ENCODE measurements around the gene ARHGAP23.

Gene ARHGAP23

DNA sequence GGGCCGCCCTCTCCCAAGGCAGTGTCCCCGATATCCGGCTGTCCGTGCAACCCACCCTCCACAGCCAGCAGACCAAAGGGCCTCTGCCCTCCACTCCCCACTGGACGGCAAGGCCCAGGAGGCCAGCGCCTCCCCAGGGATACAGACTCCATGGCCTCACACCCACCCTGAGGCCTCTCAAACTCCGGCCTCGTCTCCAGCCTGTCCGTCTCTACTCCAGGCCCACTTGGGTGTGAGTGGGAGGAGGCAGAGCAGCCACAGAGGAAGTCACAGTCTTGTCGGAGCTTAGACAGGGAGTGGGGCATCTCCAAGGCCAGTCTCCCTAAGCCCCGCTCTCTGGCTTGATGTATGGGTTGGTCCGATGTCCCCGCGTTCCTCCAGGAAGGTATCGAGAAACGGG lies 104.2 kb downstream of the ARHGAP23 start:
- no peak for FAIRE-seq

DNA sequence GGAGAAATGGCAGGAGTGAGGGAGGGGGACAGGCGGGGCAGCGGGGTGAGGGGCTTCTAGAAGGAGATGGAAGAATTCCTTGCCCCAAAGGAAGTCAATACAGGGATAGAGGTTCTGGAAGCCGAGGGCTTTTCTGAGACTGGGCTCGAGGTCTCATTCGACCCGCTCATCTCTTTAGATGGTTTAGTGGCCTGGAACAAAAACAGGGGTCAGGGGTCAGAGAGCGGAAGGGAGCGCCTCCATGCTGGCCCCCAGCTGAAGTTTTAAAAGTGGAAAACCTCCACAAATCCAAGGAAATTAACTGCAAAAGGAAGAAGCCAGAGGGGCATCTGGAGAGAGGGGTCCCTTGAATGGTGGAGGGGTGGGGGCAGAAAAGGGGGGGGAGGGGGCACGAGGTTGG lies 105.0 kb downstream of the ARHGAP23 start:
- no peak for FAIRE-seq

DNA sequence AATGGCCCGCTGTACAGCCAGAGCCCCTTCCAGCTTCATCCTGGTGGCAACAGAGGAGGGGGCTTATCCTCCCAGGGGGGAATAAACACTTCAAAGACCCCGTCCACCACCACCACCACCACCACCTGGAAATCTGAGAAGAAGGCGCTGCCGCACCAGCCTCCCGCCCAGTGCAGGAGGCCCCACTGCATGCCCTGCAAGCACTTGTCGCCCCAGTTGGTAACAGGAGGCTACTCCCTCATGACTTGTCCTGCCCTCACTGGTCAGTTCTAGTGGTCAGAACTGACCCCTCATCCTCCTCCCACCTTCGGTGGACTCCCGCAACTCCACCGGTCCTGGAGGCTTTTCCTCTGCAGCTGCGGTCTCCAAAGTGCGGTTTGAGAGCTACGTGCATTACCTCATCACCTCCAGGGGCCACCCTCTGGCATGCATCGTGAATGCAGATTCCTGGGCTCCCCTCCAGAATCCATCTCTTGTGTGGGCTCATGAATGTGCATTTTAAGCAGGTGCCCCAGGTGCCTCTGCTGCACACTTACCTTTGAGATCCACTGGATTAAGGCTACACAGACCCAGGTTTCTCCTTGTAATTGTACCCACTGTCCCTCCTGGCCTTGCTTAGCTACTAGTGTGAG lies 105.7 kb downstream of the ARHGAP23 start:
- no peak for FAIRE-seq

DNA sequence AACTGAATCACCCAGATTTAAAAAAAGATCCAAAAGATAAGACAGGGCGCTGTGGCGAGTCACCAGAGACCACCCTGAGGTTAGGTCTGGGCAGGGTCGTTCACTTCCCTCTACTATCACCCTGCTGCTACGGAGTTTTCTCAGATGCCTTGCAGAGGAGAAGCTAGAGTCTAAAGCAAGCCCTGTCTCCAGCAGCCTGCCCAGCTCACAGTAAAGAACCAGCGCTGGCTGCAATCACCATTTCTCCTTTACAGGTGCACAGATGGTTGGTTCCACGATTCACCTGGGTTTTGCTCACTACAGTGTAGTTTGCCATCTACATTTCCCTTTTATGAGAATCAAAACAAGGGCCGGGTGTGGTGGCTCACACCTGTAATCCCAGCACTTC lies 106.2 kb downstream of the ARHGAP23 start:
- FAIRE-seq, result no peak

DNA sequence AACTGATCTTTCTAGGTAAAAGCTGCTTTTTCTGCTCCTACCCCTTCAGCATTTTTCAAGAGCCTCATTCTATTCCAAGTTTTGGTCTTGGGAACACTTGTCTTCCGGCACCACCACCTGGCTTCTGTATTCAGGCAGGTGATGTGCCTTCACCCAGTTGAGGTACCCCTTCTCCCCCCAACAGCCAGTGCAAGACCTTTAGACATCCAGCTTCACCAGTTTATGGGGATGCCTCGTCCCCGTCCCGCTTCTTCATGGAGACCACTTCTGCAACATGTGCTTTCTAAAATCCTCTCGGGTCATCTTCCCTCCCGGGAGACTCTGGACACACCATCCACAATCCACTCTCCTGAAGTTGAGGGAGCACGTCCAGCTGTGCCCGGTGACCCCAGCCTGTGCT lies 107.6 kb downstream of the ARHGAP23 start:
- no peak for FAIRE-seq

DNA sequence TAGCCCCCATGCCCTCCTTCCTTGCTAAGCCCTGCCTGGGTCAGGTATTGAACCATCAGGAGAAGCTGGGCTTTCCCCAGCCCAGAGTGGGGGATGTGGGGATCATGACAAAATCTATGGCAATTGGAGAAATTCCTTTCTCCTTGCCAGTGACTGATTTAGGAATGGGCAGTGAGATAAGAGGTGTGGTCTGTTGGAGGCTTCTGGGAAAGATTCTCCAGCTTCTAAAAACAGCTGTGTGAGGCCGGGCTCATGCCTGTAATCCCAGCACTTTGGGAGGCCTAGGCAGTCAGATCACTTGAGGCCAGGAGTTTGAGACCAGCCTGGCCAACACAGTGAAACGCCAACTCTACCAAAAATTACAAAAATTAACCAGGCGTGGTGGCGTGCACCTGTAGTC lies 108.4 kb downstream of the ARHGAP23 start:
- FAIRE-seq, result no peak

DNA sequence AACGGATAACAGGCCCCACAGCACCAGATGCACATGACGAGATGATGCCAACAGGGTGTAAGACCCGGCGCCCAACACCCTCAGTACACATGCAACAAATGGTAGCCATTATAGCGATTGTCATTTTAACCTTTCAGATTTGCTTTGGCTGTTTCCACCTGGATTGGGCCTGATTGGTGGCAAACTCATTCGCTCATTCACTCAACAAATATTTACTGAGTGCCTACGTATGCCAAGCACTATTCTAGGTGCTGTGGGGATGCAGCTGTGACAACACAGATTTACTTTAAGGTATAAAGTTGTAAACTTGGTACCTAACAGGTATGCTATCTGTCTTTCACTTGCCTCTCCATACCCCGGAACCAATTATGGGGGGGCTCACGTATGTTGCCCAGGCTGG lies 110.6 kb downstream of the ARHGAP23 start:
- no peak for FAIRE-seq

DNA sequence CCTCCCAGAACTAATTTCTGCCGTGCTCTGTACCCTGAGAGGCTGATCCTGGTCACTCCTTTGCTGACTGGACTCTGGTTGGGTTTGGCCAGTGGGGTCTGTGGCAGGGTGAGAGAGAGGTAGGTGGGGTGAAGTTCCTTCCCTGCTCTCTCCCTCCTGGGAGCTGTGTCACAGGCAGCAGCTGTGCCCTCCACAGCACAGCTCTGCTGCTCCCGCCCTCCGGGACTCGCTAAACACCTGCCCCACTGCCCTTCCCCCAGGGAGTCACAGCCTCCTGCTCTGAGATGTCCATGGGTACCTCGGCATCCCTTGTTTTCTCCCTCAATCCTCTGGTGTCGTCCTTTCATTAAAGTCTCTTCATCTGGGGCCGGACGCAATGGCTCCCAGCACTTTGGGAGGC lies 111.1 kb downstream of the ARHGAP23 start:
- no peak for FAIRE-seq

DNA sequence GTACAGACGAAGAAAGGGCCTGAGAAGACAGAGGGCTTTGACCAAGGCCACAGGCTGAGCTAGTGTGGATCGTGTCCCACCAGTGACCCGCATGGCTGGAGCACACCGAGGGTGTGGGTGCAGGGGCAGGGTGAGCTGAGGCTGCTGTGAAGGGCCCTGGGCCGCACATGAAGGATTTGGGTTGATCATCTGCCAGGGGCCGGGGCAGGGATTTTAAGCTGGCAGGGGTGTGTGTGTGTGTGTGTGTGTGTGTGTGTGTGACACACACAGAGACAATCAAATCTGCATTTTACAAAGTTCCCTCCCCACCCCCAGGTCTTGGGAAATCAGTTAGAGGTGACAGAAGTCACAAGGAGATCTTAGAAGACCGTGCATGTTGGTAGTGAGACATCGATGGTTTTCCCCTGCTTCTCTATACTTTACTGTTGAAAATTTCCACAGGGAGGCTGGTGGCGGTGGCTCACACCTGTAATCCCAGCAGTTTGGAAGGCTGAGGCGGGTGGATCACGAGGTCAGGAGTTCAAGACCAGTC lies 112.3 kb downstream of the ARHGAP23 start:
- no peak for FAIRE-seq

DNA sequence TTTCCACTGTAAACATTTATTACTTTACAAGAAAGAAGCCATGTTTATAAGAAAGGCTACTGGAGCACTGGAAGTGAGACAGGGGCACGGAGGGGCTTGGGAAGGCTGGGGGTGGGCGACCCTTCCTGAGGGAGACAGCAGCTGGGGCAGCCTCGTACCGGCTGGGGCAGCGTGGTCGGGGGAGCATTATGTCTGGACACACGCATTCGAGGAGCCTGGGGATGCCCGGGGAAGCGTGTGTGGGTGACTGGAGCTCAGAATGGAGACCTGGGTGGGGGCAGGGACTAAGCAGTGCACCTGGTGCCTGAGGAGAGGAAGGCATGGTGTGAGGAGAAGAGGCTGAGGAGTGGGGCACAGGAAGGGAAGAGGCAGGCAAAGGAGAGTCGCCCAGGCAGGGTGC lies 113.0 kb downstream of the ARHGAP23 start:
- no peak for FAIRE-seq

DNA sequence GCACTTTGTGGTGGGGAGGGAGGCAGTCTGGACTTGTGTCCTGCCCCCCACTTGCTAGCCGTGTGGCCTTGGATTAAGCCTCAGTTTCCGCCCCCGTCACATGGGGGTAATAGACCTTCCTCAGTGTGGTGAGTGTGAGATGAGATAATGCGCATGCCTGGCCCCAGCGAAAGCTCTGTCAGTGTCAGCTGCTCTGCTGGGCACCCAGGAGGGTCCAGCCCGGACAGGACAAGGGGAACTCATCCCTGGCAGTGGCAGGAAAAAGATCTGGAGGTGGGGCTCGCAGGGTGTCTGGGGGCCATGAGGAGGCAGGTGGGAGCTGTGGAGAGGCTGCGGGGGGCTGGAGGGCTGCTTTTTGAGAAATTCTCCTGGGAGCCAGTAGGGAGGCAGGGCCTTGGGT lies 114.0 kb downstream of the ARHGAP23 start:
- no peak for FAIRE-seq

DNA sequence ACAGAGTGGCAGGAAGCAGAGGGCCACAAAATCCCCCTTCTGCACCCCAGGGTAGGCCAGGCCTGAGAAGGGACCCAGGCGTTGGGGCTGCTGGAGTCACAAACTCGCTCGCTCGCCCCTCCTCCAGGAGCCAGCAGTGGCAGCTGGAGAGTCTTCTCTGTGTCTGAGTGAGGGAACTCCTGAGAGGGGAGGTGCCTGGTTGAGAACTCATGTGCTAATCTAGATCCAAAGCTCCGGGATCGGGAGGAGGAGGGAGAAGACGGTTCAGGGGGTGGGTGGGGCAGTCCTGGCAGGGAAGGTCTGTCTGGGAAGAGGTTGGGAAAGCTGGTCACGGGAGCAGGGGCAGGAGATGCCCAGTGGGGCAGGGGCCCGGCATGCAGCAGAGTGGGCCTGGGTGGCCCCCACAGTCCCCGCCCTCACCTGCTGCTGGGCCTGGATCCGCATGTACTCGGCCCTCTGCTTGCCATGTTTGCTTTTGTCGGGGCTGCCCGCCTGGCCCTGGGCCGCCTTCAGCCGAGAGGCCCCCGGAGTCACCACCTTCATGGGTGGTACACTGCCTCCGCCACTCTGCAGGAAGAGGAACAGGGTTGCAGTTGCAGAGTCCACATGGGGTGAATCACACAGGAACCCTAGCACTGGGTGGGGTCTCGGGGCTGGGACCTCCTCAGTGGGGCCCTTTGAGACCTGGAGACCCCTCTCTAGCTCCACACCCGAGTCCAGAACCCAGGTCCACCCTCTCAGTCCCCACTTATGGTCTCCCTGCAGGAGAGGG lies 115.3 kb downstream of the ARHGAP23 start:
- no peak for FAIRE-seq

DNA sequence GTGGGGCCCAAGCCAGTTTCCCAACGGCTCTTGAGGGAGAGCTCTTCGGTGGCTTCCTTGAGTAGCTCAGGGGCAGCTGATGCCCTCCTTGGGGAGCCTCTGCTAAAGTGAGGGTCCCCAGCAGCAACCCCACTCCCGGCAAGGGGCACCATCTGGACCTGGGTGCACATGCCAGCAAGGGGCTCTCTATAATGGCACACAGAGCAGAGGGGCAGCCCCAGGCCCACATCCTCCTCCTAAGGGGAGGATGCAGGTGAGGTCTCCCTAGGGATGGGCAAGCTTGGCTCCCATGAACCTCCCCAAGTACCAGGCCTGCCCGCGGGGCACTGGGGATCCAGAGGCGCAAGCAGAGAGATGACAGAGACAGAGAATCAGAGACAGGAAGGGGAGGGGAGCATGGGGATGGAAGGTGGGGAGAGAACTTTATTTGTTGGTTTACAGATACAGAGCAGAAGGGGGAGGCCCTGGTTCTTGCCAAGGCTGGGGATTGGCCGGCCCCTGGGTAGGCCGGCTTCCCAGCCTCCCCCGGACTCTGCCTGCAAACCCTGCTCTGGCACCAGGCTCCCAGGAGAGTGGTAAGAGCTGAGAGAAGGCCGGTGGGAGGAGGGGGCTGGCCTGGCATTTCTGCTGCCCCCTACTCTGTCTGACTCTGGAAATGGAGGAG lies 116.0 kb downstream of the ARHGAP23 start:
- no peak for FAIRE-seq

DNA sequence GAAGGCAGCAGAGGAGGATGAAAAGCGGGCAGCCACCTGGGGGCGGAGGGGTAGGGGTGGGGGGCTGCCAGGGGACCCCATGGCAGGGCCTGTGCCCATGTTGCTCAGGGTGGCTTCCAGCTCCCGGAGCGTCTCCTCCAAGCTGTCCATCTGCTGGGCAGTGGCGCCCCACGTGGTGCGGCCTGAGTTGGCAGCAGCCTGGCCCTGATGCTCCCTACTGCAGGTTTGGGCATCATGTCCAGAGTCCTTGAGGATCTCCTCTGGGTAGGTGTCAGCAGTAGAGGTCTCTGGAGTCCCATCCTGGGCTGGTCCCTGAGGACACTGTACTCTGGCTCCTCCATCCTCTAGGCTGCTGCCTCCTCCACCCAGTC lies 116.6 kb downstream of the ARHGAP23 start:
- FAIRE-seq, result no peak

DNA sequence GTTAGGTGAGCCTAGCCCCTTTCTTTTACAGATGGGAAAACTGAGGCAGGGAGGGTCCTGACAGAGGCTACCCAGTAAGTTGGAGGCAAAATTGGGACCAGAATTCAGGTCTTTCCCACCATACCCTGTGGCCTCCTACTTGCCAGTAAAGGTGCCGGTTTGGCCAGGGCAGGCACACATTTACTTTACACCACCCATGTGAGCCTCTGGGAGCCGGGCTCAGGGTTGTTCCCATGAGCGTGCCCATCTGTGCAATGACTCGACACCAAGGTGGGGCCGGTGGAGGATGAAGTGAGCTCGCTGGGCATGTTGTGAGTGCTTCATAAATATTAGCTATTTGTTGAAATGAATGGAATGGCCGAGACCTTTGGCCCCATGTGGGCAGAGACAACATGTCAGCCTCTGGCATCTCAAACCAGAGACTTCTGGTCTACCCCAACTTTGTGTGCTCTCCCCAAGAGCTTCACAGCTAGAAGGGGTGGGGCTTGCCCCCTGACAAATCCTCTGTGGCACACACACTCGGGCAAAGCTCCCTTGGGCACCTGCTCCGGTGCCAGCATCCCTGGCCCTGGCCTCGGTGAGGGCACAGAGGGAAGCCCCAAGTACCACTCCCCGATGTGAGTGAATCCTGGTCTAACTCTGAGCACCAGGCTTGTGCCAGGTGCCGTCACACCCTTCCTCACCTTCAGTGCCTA lies 117.4 kb downstream of the ARHGAP23 start:
- no peak for FAIRE-seq

DNA sequence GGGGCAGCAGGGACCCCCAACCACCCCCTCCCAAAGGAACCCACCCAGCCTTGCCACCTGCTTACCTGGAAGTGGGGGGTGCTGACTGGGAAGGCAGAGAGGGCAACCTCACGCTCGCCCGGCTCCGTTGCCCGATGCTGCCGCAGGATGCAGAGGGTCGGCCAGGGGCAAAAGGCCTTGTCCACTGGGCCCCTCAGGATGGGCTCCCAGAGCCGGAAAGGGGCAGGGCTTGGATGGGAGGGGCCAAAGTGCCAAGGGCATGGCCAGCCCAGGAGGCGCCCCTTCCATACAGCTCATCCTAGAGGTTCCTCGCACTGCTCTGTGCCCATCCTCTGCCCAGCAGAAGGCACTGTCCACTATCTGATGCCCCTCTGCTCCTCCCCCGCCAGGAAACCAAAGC lies 118.1 kb downstream of the ARHGAP23 start:
- FAIRE-seq, result no peak

DNA sequence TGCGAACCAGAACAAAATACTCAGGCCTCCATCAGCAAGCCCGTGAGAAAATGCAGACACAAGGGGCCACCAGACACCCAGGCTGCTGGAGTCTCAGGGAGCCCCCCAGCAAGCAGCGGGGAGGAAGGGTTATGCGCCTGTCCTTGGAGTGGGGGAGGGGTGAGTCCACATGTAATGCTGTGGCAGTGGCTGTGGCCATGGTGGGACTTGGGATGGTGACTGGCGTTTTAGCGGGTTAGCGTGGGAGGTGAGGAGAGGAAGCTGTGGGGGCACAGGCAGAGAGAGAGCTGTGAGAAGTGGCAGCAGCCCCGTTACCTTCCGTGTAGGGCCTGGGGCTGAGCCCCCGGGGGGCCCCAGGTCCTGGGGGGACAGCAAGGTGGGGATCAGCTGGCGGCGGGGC lies 119.2 kb downstream of the ARHGAP23 start:
- FAIRE-seq, result no peak

DNA sequence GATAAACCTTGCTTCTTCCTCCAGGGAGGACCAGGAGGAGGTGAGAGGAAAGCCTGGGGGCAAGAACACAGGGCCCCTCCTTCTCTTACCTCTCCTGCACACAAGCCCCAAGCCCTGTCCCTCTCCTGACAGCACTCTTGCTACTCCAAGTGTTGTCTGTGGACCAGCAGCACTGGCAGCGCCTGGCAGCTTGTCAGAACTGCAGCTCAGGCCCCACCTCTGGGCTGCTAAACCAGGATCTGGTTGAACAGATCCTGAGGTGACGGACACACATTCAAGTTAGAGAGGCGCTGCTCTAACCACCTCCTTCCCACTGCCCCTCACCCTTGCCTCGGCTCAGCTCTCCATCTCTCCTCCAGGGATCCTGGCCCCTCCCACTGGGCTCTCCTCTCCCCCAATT lies 121.0 kb downstream of the ARHGAP23 start:
- FAIRE-seq, result no peak

DNA sequence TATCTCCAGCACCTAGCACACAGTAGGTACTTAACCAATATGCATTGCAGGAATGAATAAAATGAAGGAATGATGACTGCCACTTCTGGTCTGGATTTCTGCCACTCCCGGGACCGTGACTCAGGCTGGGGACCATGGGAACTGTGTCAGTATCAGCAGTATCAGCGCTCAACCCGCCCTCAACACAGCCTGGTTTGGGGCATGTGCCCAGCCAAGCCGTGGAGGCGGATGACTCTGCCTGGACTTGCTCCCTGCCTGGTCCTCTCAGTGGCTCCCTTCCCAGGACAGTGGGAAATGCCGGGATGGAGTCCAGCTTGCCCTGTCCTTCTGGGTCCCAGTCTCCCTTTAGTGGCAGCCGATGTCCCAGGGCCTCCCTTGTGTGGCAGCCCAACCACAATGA lies 122.4 kb downstream of the ARHGAP23 start:
- FAIRE-seq, result no peak

DNA sequence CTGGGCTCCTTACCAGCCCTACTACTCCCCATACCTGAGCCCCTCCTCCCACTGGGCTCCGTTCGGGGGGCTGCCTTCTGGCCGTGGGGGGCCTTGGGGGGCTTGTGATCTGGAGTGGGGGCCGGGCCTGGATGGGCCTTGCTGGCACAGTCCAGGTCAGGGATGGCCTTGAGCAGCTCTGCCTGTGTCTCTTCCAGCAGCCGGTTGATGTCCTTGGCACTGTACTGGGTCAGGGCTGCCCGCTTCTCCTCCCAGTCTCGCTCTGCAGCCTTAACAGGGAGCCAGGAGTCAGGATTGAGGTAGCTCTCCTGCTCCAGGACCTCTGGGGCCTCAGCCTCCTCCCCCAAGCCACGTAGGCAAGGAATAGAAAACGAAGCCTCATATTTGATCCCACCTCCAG lies 122.9 kb downstream of the ARHGAP23 start:
- FAIRE-seq, result no peak

DNA sequence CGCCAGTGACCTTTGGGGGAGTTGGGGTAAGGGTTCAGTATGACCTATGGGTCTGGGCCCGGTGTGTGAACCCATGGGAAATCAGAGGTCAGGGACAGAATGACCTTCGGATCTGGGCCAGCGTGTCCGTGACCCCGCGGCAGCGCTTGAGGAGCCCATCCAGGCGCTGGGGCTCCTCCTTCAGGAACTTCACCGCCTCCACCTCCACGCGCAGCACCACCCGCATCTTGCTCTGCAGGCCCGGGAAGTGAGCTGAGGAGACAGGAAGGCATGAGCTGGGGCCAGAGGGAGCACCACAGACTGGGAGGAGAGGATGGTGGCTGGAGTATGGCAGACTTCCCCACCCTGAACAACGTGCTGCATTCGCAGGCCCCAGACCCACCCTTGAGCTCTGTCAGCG lies 124.1 kb downstream of the ARHGAP23 start:
- FAIRE-seq, result no peak

DNA sequence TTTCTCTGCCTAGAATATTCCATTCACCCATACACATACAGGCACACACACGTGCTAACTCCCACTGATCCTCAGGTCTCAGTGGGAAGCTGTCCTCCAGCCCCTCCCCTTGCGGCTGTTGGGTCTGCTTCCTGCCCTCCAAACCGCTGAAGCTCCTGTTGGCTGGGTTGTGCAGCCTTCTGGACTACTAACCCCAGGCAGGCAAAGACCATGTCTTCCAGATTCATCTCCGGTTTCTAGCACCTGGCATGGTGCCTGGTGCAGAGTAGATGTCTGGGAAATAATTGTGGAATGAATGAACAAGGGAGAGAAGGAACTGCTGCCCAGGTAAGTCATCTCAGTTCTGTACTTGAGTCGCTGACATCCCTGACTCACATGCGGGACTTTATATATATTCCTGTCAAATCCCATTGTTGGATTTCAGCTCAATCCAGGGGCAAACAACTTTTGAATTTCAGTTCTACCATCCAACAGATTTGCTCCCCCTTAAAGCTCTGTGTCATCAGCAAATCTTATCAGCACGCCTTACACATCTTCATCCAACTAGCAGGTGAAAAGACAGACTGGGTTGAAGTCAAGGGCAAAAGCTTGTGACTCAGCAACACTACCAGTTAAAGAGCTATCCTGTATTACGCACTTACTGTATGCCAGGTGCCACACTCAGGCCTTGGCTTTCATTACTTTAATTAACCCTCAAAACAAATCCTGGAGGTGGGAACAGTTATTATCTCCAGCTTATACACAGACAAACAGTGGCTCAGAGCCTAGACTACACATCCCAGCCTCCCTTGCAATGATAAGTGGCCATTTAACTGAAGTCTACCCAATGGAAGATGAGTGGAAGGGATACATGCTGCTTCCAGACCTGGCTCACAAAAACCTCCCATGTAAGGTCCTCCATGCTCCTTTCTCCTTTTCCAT lies 126.4 kb downstream of the ARHGAP23 start:
- no peak for FAIRE-seq

All from G401.6 (cell line).